ENCODE measurements around the gene DPCD. TPM values are rescaled to one million over a fixed set of nuclear protein-coding genes. Genes with fewer than 3 reads are reported as not detected.
A peak's percentile ranks its signal among the peaks of the same experiment; 100 is the strongest.

The DPCD gene
- 11.8 TPM for polyA plus RNA-seq (ENCODE audit: insufficient read length)

GRCh38 chr10:101587725-101588653 lies at the start of gene DPCD, which contains the start of gene POLL:
DPCD (plus strand) TSS chr10:101588321; CDS start chr10:101588337, 16 bp downstream.
POLL (minus strand) TSS chr10:101588257; CDS start chr10:101587360, 897 bp downstream.
- peak; percentile 97 for DNase-seq

- DNase-seq: no peak
Measured at GRCh38 chr10:101538446-101538845, 49.7 kb upstream of the DPCD start.

GRCh38 chr10:101545898-101546297 lies 42.2 kb upstream of the DPCD start:
- DNase-seq: no peak

- DNase-seq: no peak
Measured at GRCh38 chr10:101550965-101551364, 37.2 kb upstream of the DPCD start.

- no peak for DNase-seq
Measured at GRCh38 chr10:101552442-101552841, 35.7 kb upstream of the DPCD start.

- no peak for DNase-seq
Measured at GRCh38 chr10:101557541-101557940, 30.6 kb upstream of the DPCD start.

GRCh38 chr10:101558204-101558603 lies 29.9 kb upstream of the DPCD start:
- no peak for DNase-seq

- DNase-seq: no peak
Measured at GRCh38 chr10:101558671-101559595, 29.2 kb upstream of the DPCD start.

- DNase-seq: no peak
Measured at GRCh38 chr10:101559596-101560297, 28.4 kb upstream of the DPCD start.

- DNase-seq: no peak
Measured at GRCh38 chr10:101560298-101561067, 27.6 kb upstream of the DPCD start.

- DNase-seq: no peak
Measured at GRCh38 chr10:101561068-101561915, 26.8 kb upstream of the DPCD start.

- DNase-seq: no peak
Measured at GRCh38 chr10:101562231-101562630, 25.9 kb upstream of the DPCD start.

- no peak for DNase-seq
Measured at GRCh38 chr10:101563007-101563406, 25.1 kb upstream of the DPCD start.

- DNase-seq: no peak
Measured at GRCh38 chr10:101563497-101564040, 24.6 kb upstream of the DPCD start.

- no peak for DNase-seq
Measured at GRCh38 chr10:101564490-101564991, 23.6 kb upstream of the DPCD start.

GRCh38 chr10:101565370-101565900 lies 22.7 kb upstream of the DPCD start:
- no peak for DNase-seq

- no peak for DNase-seq
Measured at GRCh38 chr10:101565936-101566332, 22.2 kb upstream of the DPCD start.

- DNase-seq: no peak
Measured at GRCh38 chr10:101566333-101567164, 21.6 kb upstream of the DPCD start.
